Stimulated activated naive CD8-positive, alpha-beta T cell treated with anti-CD3 and anti-CD28 coated beads, Interleukin-15, amount 100 ng/mL, for 72 hours (primary cell): Measurements from ENCODE around the gene HSPBP1.

Source experiments
- ATAC-seq: fragments of 150-1000 bp; cut with Tn5 transposase; 2 replicates; pipeline ENCODE4 v1.10.0; 2021; ENCODE audit warnings: mild to moderate bottlenecking, moderate library complexity
- DNase-seq, 2 donors: peaks; one replicate each; pipeline ENCODE4 v3.0.0; 2021 to 2022
- H3K27ac Mint-ChIP-seq, 2 donors: one replicate each; pipeline ENCODE4 v1.8.0; 2022; ENCODE audit warnings: mild to moderate bottlenecking in 2 of 2, mixed read lengths in 2 of 2, moderate library complexity in 2 of 2
- H3K27me3 Mint-ChIP-seq: one replicate; pipeline ENCODE4 v1.8.0; 2022; ENCODE audit warnings: mixed read lengths
- H3K4me1 Mint-ChIP-seq: one replicate; pipeline ENCODE4 v1.8.0; 2022; ENCODE audit warnings: mild to moderate bottlenecking, mixed read lengths
- H3K4me3 Mint-ChIP-seq, 2 donors: one replicate each; pipeline ENCODE4 v1.8.0; 2022; ENCODE audit warnings: mild to moderate bottlenecking in 2 of 2, mixed read lengths in 2 of 2, moderate library complexity in 1 of 2
- H3K9me3 Mint-ChIP-seq, 2 donors: one replicate each; pipeline ENCODE4 v1.8.0; 2022; ENCODE audit warnings: mixed read lengths in 2 of 2

HSPBP1 gene

DNA sequence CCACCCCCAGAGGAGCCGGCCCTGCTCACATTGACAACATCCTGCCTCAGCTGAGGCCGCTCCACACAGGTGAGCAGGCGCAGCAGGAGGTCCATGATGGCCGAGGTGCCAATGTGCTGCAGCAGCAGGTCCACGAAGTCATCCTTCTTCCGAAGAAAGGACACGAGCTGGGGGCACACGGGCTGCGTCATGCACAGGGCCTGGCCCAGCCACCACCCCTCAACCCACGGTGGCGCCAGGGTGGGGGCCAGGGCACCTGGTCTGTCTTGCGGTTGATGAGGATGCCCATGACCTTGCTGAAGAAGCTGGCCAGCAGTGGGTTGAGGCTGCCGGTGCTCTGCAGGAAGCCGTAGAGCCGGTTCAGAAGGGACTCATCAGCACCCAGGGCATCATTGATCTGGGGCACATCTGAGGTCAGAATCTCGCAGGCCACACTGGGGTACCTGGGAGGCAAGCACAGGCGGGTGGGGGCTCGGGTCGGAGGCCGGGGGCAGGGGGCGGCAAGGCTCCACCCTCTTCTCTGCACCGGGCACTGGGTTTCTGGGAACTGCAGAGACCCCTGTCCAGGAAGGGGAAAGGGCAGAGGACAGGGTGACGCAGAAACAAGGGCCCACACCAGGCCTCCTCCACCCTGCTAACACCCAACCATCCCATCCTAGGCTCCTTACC lies 34.5 kb downstream of the HSPBP1 start:
- ATAC-seq, result no peak
- no peak overlapping the region for H3K4me3 Mint-ChIP-seq
- H3K27ac Mint-ChIP-seq, result no peak overlapping the region
- DNase-seq, result no peak
- peaks cover 44% of the 10 kb centered on the region for H3K4me1 Mint-ChIP-seq
- H3K9me3 Mint-ChIP-seq, result no peaks in the 10 kb centered on the region
- H3K27me3 Mint-ChIP-seq, result no peaks in the 10 kb centered on the region

DNA sequence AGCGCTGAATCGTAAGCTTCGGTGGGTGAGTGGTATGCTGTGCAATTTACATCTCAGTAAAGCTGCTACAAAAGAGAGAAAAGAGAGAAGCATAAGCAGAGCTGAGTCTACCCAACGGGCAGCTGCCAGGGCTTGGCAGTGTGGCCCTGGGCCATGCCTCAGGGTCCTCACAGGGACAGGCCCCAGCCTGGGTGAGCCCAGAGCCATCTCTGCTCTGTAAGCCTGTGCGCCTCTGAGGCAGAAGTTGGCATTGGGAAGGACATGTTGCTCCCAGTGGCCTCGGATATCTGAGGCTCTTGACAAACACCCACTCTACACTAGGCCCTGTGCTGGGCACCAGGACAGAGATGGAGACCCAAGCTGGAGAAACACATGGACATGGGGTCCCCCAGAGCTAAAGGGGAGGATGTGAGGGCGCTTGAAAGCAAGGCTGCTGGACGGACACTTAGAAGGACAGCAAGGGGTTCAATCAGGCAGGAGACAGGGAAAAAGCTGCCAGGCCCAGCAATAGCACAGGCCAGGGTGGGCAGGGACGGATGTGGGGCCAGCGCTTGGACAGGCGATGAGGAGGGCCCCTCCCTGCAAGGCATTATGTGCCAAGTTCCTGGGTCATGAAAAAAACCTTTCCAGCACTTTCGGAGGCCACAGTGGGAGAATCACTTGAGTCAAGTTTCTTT lies 35.8 kb downstream of the HSPBP1 start:
- no peaks in the 10 kb centered on the region for H3K27me3 Mint-ChIP-seq
- no peak for ATAC-seq
- H3K4me1 Mint-ChIP-seq, result peaks cover 34% of the 10 kb centered on the region
- no peak for DNase-seq
- no peaks in the 10 kb centered on the region for H3K9me3 Mint-ChIP-seq
- H3K4me3 Mint-ChIP-seq, result no peak overlapping the region
- no peak overlapping the region for H3K27ac Mint-ChIP-seq

DNA sequence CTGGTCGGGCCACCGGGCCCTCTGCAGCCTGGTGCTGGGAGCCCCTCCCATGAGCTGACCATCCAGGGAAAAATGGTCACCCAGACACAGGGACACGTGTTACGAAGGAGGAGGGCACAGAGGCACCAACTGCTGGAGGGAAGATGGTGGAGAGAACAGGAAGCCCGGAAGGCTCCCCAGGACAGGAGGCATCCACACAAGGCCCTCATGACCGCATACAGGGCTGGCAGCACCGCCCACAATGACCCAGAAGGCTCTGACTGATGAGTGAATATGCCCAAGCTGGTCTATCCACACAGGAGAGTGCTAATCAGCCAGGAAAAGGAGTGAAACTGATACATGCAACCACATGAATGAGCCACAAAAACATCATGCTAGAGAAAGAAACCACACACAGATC lies 37.4 kb downstream of the HSPBP1 start:
- H3K4me1 Mint-ChIP-seq, result peaks cover 19% of the 10 kb centered on the region
- no peak for DNase-seq
- H3K27me3 Mint-ChIP-seq, result no peaks in the 10 kb centered on the region
- ATAC-seq, result peak; percentile 31
- no peak overlapping the region for H3K4me3 Mint-ChIP-seq
- peak overlapping the region in 1 of 2 donors; percentile 54 for H3K27ac Mint-ChIP-seq
- H3K9me3 Mint-ChIP-seq, result no peaks in the 10 kb centered on the region

DNA sequence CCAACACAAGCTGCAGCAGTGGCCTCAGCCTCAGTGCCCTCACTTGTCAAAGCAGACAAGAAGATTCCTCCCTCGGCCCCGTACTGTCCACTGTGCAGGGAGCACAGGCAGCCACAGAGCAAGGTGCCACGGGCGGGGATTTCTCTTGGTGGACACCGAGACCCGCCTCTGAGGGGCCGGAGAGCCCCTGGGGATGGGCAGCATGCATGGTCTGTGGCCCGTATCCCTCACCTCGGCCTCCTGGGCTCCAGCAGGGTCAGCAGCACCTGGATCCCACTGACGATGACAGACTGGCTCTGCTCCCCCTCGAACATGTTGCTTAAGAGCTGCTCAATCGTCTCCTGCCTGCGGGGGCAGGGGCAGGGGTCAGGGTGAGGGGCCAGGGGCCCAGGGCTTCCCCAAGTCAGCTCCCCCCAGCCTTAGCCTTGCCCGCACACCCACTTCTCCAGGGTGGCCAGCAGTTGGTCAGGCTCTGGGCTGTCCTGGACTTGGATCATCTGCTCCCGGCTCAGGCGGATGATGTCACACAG lies 37.9 kb downstream of the HSPBP1 start:
- peaks cover 19% of the 10 kb centered on the region for H3K4me1 Mint-ChIP-seq
- no peaks in the 10 kb centered on the region for H3K27me3 Mint-ChIP-seq
- no peak for DNase-seq
- peak overlapping the region in 1 of 2 donors; percentile 54 for H3K27ac Mint-ChIP-seq
- no peak overlapping the region for H3K4me3 Mint-ChIP-seq
- H3K9me3 Mint-ChIP-seq, result no peaks in the 10 kb centered on the region
- no peak for ATAC-seq

DNA sequence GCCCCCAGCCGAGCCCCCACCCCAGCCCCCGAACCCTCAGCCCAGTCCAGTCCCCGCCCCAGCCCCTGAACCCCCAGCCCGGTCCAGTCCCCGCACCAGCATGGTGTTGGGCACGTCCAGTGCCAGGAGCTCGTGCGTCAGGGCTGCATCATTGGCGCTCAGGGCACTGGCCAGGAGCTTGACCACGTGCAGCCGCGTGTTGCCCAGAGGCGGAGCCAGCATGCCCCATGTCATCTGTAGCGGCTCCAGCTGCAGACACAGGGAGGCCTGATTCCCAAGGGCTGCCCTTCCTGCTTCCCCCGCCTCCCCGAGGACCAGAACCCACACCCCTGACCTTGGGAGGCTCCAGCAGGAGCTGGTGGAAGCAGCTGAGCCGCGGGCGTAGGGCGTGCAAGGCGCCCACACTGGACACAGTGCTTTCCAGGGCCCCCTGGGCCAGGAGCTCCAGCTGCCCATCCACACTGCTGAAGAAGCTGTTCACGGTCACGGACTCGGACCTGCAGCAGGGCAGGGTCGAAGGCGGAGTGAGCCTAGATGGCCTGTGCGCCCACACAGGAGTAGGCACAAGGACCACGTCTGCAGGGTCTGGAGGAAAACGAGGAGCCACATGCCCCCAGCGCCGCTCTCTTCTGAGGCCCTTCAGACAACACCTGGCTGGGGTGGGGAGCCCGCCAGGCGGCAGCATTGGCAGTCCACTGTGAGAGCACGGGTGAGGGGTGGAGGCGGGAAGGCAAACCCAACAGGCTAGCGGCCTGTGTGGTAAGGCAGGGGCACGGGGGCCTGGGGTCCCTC lies 38.6 kb downstream of the HSPBP1 start:
- H3K27ac Mint-ChIP-seq, result no peak overlapping the region
- no peaks in the 10 kb centered on the region for H3K9me3 Mint-ChIP-seq
- no peak for DNase-seq
- H3K4me3 Mint-ChIP-seq, result no peak overlapping the region
- ATAC-seq, result no peak
- H3K27me3 Mint-ChIP-seq, result no peaks in the 10 kb centered on the region
- H3K4me1 Mint-ChIP-seq, result peaks cover 22% of the 10 kb centered on the region

DNA sequence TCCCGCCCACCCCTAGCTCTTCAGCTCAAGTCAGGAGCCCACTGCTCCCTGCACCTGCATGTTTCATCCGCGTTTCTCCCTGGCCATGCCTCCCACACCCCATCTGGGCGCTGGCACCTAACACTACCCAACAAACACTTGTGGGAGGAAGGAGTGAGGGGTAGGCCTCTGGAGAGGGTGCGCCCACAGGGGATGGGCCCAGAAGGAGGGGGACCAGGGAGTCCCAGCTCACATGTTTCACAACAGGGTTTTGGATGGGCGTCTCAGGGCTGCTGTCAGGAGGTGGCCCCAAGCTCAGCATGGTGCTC lies 39.2 kb downstream of the HSPBP1 start:
- DNase-seq (no peak), ATAC-seq (no peak)
- H3K4me3 Mint-ChIP-seq, result no peak overlapping the region
- no peaks in the 10 kb centered on the region for H3K27me3 Mint-ChIP-seq
- peak overlapping the region in 1 of 2 donors; percentile 83 for H3K27ac Mint-ChIP-seq
- peaks cover 21% of the 10 kb centered on the region for H3K4me1 Mint-ChIP-seq
- no peaks in the 10 kb centered on the region for H3K9me3 Mint-ChIP-seq

DNA sequence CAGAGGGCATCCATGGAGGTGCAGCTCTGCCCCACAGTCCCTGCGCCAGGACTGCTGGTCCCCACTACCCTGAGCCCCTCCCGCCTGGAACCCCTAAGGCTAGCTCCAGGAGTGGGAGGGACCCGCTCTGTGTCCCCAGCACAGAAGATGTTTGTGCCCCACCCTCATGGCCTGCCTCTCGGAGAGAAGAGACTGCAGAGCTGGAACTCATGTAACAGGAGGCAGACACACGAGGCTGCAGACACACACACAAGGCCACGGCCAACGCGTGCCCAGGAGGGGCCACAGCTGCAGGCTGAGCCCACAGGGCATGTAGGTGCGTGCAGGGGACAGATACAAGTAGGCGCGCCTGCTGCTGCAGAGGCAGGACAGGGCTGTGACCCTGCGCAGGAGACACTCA lies 40.9 kb downstream of the HSPBP1 start:
- peaks cover 21% of the 10 kb centered on the region for H3K4me1 Mint-ChIP-seq
- no peaks in the 10 kb centered on the region for H3K9me3 Mint-ChIP-seq
- DNase-seq (no peak), ATAC-seq (no peak)
- no peaks in the 10 kb centered on the region for H3K27me3 Mint-ChIP-seq
- no peak overlapping the region for H3K4me3 Mint-ChIP-seq
- no peak overlapping the region for H3K27ac Mint-ChIP-seq

DNA sequence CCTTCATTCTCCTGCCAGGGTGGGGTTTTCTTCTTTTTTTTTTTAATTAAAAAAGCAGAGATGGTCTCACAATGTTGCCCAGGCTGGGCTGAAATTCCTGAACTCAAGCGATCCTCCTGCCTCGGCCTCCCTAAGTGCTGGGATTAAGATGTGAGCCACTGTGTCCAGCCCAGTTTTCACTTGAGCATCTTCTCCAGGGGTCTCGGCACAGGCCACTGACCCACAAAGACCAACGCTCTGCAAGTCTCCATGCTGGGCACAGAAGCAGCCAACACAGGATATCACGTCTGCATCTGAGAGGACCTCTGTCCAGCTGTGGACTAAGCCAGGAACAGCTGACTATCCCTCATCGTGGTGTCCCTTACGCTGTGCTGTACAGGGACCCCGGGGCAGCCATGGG lies 41.9 kb downstream of the HSPBP1 start:
- DNase-seq, result no peak
- peaks cover 19% of the 10 kb centered on the region for H3K4me1 Mint-ChIP-seq
- H3K4me3 Mint-ChIP-seq, result no peak overlapping the region
- no peak for ATAC-seq
- no peaks in the 10 kb centered on the region for H3K9me3 Mint-ChIP-seq
- no peak overlapping the region for H3K27ac Mint-ChIP-seq
- no peaks in the 10 kb centered on the region for H3K27me3 Mint-ChIP-seq

DNA sequence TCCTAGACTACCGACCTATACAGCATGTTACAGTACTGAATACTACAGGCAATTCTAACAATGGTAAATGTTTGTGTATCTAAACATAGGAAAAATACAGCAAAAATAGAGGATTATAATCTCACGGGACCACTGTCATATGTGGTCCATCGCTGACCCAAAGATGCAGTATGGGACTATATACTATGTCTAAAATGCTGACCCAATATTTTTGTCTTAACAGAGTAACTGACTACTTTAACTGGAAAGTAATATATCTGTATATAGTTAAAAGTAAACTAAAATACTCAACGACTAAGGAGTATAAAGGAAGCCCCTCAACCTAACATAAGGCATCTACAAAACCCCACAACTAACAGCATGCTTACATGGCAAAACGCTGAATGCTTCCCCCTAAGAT lies 46.9 kb downstream of the HSPBP1 start:
- Mint-ChIP-seq H3K9me3 (no peaks in the 10 kb centered on the region), H3K27ac (no peak overlapping the region), H3K4me3 (no peak overlapping the region), H3K27me3 (no peaks in the 10 kb centered on the region), H3K4me1 (peaks cover 12% of the 10 kb centered on the region)
- DNase-seq, result no peak
- no peak for ATAC-seq

DNA sequence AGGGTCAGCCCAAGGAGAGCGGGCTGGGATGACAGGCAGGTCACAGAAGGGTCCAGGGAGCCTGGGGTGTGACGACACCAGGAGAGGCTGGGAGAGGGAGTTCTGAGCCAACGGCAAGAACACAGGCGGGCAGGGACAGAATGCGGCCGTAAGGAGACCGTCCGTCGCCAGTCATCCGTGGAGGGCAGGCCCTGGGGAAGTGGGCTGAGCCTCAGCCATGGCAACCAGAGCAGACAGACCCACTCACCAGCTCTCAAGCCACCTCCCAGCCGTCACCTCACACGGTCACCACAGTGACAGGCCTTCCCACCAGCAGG lies 47.7 kb downstream of the HSPBP1 start:
- Mint-ChIP-seq H3K4me1 (peaks cover 13% of the 10 kb centered on the region), H3K27ac (peak overlapping the region; percentile 20 to 72), H3K9me3 (no peaks in the 10 kb centered on the region), H3K27me3 (no peaks in the 10 kb centered on the region), H3K4me3 (no peak overlapping the region)
- no peak for ATAC-seq
- no peak for DNase-seq

DNA sequence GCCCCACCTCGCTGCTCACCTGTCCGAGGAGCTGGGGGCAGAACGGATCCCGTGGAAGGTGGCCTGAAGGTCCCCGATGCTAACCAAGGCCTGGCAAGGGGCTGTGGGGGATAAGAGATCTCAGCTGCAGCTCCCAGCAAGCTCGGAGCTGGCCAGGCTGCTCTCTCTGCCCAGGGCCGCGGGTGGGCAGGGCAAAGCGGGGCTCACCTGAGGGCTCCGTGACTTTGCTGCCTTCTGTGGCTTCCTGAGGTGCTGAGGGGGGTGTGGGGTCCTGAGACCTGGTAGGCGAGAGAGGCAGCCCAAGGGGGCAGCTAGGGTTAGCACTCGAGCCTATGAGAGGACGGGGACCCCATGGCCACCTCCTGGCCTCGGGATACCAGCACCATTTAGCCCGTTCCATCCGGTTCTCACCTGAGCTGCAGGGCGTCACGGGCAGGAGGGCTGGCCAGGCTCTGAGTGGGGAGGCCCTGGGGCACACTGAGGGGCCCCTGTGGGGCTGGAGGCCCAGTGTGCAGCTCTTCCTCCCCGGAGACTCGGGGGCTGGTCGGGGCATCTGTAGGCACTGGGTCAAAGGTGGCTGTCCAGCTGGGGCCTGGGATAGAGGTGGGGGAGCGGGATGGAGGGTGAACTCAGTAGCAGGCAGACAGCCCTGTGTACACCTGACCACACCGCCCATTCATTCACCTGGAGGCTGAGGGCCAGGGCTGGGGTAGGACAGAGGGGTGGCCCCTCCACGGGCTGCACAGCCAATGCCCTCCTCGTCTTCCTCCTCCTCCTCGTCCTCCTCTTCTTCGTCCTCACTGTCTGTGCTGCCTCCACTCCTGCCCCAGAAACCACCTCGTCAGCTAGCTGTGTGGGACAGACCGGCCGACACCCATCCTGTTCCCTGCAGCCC lies 48.3 kb downstream of the HSPBP1 start:
- H3K9me3 Mint-ChIP-seq, result no peaks in the 10 kb centered on the region
- no peaks in the 10 kb centered on the region for H3K27me3 Mint-ChIP-seq
- peak overlapping the region in 1 of 2 donors; percentile 72 for H3K27ac Mint-ChIP-seq
- DNase-seq, result no peak
- peaks cover 16% of the 10 kb centered on the region for H3K4me1 Mint-ChIP-seq
- no peak overlapping the region for H3K4me3 Mint-ChIP-seq
- ATAC-seq, result no peak

DNA sequence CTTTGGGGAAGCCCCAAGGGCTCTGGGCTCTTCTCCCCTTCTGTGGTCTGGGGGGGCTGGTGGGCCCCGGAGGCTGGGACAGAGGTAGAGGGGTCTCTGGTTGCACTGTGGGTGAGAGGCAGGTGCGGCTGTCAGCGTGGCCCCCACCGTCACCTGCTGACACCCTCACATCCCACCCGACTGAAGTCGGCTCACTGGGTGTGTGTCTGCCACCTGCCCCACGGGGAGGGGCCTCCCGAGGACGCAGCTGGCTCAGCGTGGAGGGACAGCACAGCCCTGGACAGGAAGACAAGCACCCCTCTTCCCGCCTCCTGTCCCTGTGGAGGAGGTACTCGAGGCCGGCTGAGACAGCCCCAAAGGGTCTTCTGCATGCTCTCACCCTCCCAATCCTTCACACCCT lies 49.1 kb downstream of the HSPBP1 start:
- H3K4me1 Mint-ChIP-seq, result peaks cover 10% of the 10 kb centered on the region
- no peaks in the 10 kb centered on the region for H3K9me3 Mint-ChIP-seq
- no peak overlapping the region for H3K4me3 Mint-ChIP-seq
- no peak for DNase-seq
- H3K27ac Mint-ChIP-seq, result no peak overlapping the region
- no peak for ATAC-seq
- H3K27me3 Mint-ChIP-seq, result no peaks in the 10 kb centered on the region

DNA sequence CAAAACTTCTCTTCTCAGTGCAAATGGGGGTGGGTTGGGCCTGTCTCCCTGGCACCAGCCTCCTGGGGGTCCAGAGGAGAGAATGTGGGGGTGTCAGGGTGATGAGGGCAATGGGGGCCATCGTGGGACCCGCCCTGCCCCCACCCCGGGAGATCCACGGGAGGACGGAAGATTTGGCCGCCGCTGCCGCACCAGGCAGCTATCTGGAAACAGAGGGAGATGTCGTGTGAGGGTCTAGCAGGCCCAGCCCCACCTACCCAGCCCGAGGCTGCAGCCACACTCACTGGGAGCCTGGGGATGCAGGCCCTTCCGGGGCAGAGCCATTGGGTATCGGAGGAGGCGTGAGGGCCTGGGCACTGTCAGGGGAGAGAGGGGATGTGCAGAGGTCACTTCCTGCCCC lies 49.6 kb downstream of the HSPBP1 start:
- Mint-ChIP-seq H3K27me3 (no peaks in the 10 kb centered on the region), H3K4me3 (no peak overlapping the region), H3K4me1 (peaks cover 13% of the 10 kb centered on the region), H3K9me3 (no peaks in the 10 kb centered on the region), H3K27ac (peak overlapping the region in 1 of 2 donors; percentile 93)
- ATAC-seq (no peak), DNase-seq (no peak)

DNA sequence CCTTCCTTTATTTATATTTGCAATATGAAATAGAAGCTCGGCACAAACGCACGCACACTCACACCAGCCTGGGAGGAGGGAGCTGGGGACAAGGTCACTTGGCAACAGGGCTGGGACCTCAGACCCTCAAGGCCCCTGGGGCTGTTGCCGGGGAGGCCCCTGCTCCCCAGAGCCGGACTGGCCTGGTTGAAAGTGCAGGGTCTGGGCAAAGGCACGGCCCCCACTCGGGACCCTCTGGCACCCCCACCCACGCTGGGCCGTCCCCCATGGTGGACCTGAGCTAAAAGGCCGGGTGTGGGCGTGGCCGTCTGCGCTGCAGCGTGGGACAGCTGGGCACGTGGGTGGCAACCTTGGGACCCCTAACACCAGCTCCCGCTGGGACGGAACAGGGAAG lies 50.1 kb downstream of the HSPBP1 start:
- Mint-ChIP-seq H3K4me3 (no peak overlapping the region), H3K4me1 (peaks cover 10% of the 10 kb centered on the region), H3K27ac (no peak overlapping the region), H3K9me3 (no peaks in the 10 kb centered on the region), H3K27me3 (no peaks in the 10 kb centered on the region)
- DNase-seq, result no peak
- no peak for ATAC-seq

DNA sequence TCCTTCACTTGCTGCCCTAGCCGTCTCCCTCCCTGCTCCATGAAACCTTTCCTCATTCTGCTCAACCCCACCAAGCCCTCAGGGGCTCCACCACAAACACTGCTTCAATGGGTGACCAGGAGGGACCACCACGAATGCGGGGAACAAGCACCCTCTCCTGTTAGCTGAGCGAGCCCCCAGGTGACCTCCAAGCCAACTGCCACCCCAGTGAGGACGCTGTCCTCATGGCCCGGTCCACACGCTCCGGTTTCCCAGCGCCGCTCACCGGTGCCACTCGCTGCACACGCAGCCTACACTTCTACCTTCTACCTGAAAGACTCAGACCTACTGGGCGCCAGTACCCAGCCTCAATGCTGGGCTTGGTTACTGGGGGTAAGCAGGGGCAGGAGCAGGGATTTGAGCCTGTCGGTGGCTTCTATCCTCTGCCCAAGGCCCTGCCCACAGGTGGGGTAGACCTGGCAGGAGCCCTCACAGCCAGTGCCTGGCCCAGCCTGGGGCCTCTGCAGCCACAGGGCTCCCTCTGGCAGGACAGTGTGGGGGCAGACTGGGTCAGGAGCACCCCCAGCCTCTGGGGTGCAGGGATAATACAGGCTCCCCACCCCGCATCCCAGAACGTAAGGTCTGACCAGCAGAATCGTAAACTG lies 50.6 kb downstream of the HSPBP1 start:
- Mint-ChIP-seq H3K4me1 (peaks cover 10% of the 10 kb centered on the region), H3K27ac (no peak overlapping the region)

More for the DNA sequence above, 50.6 kb downstream of the HSPBP1 start:
- no peak for DNase-seq
- H3K4me3 Mint-ChIP-seq, result peak overlapping the region in 1 of 2 donors; percentile 24
- no peaks in the 10 kb centered on the region for H3K27me3 Mint-ChIP-seq
- ATAC-seq, result no peak
- H3K9me3 Mint-ChIP-seq, result no peaks in the 10 kb centered on the region
